Activated CD4-positive, CD25-positive, alpha-beta regulatory T cell treated with anti-CD3 and anti-CD28 coated beads, Interleukin-2, amount 50 U/mL, for 16 hours (primary cell): Measurements from ENCODE around the gene BCKDHA.
"Not testable (repeated sequence)": the region's sequence is repeated elsewhere in the genome, so short reads cannot be mapped to it uniquely, and the experiment has no call there.

ENCODE experiments used
- DNase-seq: peaks from one replicate; pipeline ENCODE4 v3.0.0-alpha.2; 2020; ENCODE audit warnings: low read depth, low spot score

BCKDHA gene

DNA sequence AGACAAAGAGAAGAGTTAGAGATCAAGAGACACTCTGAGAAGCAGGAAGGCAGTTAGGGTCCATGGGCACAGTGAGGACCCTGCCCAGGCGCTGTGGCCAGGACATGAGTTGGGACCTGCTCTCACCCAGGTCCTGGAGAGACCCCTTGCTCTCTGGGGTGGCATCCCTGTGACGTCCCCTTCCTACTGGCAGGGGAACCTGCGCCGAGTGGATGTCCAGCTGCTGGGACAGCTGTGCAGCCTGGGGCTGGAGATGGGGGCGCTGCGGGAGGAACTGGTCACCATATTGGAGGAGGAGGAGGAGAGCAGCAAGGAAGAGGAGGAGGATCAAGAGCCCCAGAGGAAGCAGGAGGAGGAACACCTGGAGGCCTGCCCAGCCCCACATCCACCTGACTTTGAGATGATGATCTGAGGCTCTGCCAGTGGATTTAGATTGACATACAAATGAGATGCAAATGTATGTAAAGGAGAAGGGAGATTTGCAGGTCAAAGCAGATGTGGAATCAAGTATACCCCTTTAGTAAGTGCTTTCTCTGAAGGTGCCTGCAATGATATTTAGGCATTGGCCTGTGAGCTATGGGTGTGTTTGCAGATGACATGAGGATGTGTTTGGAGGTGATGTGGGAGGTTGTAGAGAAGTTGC, 46.3 kb downstream of the BCKDHA start:
- no peak for DNase-seq

DNA sequence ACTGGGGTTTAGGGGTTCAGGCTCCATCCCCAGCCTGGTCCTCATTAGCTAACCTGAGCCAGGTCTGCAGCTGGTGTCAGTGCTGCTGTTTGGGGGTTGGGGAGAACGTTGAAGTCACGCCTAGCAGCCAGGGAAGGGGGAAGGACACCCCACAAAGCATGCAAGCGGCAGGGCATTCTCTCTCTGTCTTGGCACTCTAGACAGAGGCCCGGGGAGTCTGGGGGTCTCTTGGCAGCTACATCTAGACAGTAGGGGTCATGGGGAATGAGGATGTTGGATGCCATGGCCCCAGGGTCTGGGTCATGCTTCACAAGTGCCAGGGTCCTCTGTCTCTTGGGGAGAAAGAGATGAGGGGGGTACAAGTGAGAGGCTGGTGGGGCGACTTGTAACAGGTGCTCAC, 48.0 kb downstream of the BCKDHA start:
- DNase-seq = no peak

DNA sequence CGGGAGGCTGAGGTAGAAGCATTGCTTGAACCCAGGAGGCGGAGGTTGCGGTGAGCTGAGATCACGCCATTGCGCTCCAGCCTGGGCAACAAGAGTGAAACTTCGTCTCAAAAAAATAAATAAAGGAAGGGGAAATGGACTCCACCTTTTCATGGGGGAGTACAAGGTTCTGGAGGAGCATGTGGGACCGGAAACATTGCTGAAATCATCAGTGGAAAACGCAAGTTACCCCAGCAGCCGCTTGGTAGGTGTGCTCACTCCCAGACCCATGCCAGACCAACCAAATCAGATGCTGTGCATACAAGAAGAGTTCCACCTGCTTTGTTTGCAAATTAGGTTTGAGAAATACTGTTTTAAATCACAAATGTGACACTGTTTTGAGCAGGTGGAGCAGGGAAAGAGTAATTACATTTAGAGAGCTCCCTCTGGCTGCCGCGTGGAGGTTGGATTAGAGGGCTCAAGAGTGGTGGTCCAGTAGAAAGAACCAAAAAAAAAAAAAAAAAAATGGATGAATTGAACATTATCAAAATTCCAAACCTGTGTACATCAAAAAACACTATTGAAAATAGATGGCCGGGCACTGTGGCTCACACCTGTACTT, 50.2 kb downstream of the BCKDHA start:
- no peak for DNase-seq

GRCh38 chr19:41449079-41449864, 51.7 kb downstream of the BCKDHA start:
- peak; percentile 52 for DNase-seq

GRCh38 chr19:41449865-41450178, 52.2 kb downstream of the BCKDHA start:
- no peak for DNase-seq

DNA sequence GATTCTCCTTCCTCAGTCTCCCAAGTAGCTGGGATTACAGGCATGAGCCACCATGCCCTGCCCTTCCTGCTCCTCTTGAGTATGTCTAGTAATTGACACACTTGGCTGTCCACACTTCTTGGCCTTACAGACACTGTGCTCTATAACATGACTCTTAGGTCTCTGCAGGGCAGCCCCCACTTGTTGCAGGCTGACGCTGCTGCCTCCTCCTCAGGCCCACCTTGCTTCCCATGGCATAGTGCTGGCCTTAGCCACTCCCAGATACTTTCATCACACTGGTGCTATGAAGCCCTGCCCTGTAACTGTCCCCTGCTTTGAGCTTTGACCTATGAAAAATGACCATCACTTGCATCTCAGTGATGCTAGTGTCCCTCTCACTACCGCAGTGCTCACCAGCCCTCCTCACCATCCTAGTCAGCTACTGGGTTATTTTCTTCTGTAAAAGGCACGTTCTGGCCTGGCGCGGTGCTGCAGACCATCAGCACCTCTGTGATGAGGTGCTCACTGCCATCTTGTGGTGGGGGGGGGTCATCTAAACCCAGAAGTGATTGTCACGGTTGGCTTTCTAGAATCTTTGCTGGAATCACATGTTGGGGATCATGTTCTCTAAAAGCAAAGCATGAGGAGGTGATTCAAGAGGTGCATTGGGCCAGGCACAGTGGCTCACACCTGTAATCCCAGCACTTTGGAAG, 55.1 kb downstream of the BCKDHA start:
- DNase-seq = no peak

- no peak for DNase-seq
Observed at GRCh38 chr19:41455936-41456335, 58.3 kb downstream of the BCKDHA start.

DNA sequence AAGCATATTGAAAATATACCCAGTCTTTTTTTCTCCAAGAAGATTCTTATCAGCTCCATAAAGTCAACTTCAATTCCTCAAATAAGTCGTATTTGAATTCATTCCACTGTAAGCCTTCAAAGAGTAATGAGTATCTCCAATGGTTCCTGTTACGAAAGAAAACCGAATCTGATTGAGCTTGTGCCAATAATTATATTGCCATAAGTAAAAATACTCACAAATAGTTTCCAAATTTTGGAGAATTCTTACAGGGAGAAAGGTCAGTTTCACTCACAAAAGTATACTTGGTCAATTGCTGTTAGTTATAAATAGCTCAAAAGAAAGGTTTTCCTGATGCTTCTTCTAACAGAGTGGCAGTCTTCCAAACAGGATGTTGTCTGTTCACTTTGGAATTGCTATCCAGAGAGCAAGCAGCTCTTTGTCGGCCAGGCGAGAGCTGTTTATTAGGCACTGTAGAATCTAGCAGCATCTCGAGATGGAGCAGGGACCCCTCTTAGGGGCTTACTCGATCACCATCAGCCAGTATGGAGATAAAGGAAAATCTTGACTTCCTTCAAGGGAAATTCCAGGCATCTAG, 58.8 kb downstream of the BCKDHA start:
- no peak for DNase-seq

- no peak for DNase-seq
Observed at GRCh38 chr19:41457241-41457640, 59.6 kb downstream of the BCKDHA start.

DNA sequence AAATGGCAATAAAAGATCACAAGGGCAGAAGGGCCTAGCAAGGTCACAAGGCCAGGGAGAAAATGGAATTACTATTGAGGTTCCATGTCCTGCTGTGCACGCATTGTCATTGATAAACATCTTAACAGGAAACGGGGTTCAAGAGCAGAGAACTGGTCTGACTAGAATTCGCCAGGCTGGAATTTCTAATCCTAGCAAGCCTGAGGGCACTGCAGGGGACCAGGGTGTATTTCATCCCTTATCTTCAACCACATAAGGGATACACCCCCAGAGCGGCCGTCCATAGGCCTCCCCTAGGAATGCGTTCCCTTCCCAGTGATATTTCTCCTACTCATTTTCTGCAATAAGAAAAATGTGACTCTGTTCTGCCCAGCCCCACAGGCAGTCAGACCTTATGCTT, 64.9 kb downstream of the BCKDHA start:
- no peak for DNase-seq

DNA sequence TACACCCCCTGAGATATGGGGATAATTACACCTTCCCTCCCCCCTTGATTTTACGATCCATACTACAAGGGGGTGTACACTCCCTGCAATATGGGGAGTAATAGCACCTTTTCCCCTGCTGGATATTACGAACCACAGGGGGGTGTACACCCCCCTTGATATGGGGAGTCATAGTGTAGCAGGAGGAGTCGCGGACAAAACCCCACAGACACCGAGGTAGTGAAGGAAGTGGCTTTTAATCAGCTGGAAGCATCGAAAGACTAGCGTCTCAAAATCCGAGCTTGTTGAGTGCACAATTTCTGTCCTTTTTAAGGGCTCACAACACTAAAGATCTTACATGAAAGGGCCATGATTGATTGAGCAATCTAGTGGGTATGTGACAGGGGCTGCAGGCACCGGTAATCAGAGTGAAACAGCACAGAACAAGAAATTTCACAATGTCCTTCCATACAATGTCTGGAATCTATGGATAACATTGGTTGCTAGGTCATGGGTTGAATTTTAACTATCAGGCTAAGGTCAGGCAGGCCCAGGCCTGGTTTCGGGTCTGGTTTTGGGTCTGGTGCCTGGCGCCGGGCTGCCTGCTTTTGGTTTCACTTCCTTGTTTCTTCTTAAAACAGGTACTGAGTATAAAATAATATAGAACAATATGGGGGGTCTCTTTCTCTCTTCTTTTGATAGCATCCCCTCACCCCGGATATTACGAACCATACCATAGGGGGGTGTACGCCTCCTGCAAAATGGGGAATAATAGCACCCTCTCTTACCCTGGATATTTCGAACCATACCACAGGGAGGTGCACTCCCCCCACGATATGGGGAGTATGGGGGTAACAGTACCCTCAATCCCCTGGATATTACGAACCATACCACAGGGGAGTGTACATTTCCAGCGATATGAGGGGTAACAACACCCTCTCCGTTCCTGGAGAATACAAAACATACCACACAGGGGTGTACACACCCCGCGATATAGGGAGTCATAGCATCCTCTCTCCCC, 65.9 kb downstream of the BCKDHA start:
- not testable (repeated sequence) for DNase-seq
